ENCODE results near the gene RPL7L1.

The RPL7L1 gene

GRCh38 chr6:42841844-42842584, 37.4 kb upstream of the RPL7L1 start:
- Histone ChIP-seq H3K27me3 (ENCODE audit: low read length) (no peaks in the 10 kb centered on the region), H3K36me3 (ENCODE audit: low read length) (no peaks in the 10 kb centered on the region), H3K9ac (ENCODE audit: low read length) (no peak overlapping the region), H2AFZ (ENCODE audit: low read depth, low read length, severe bottlenecking) (no peak overlapping the region), H3K4me2 (ENCODE audit: low read depth, low read length, poor library complexity, severe bottlenecking) (no peak overlapping the region), H3K4me3 (ENCODE audit: insufficient read depth, low read length, poor library complexity, severe bottlenecking) (no peak overlapping the region), H3K27ac (ENCODE audit: low read depth, low read length) (no peak overlapping the region), H3K9me2 (replicated peaks; ENCODE audit: insufficient read depth, low read length) (no peaks in the 10 kb centered on the region), H3F3A (ENCODE audit: insufficient read depth) (no peaks in the 10 kb centered on the region), H3K9me3 (ENCODE audit: insufficient read depth, low read length) (no peaks in the 10 kb centered on the region), H3K79me2 (ENCODE audit: insufficient read depth, low read length) (no peaks in the 10 kb centered on the region), H4K20me1 (ENCODE audit: low read depth, low read length) (no peaks in the 10 kb centered on the region)
- TF ChIP-seq EZH2phosphoT487 (conservative IDR thresholded peaks at IDR 0.05; ENCODE audit: low read length) (no peak), CTCF (IDR thresholded peaks at IDR 0.05; ENCODE audit: insufficient read depth, low read length, poor library complexity, severe bottlenecking) (no peak)

- H4K20me1 ChIP-seq (ENCODE audit: low read depth, low read length): no peaks in the 10 kb centered on the region
- H3K4me2 ChIP-seq (ENCODE audit: low read depth, low read length, poor library complexity, severe bottlenecking): no peak overlapping the region
- no peaks in the 10 kb centered on the region for H3K9me2 ChIP-seq (replicated peaks; ENCODE audit: insufficient read depth, low read length)
- H3K36me3 ChIP-seq (ENCODE audit: low read length): no peaks in the 10 kb centered on the region
- H3K79me2 ChIP-seq (ENCODE audit: insufficient read depth, low read length): no peaks in the 10 kb centered on the region
- no peaks in the 10 kb centered on the region for H3K9me3 ChIP-seq (ENCODE audit: insufficient read depth, low read length)
- H3K9ac ChIP-seq (ENCODE audit: low read length): no peak overlapping the region
- no peak overlapping the region for H2AFZ ChIP-seq (ENCODE audit: low read depth, low read length, severe bottlenecking)
- H3F3A ChIP-seq (ENCODE audit: insufficient read depth): no peaks in the 10 kb centered on the region
- H3K27me3 ChIP-seq (ENCODE audit: low read length): no peaks in the 10 kb centered on the region
- H3K27ac ChIP-seq (ENCODE audit: low read depth, low read length): no peak overlapping the region
- TF ChIP-seq EZH2phosphoT487 (conservative IDR thresholded peaks at IDR 0.05; ENCODE audit: low read length): no peak
- TF ChIP-seq CTCF (IDR thresholded peaks at IDR 0.05; ENCODE audit: insufficient read depth, low read length, poor library complexity, severe bottlenecking): no peak
- no peak overlapping the region for H3K4me3 ChIP-seq (ENCODE audit: insufficient read depth, low read length, poor library complexity, severe bottlenecking)
Measured at GRCh38 chr6:42845327-42845694, 34.1 kb upstream of the RPL7L1 start.

- no peak overlapping the region for H2AFZ ChIP-seq (ENCODE audit: low read depth, low read length, severe bottlenecking)
- H3K79me2 ChIP-seq (ENCODE audit: insufficient read depth, low read length): no peaks in the 10 kb centered on the region
- H3F3A ChIP-seq (ENCODE audit: insufficient read depth): no peaks in the 10 kb centered on the region
- H3K36me3 ChIP-seq (ENCODE audit: low read length): 0 out of 2 replicates have a peak, but pooled peaks cover 2% of the 10 kb centered on the region
- TF ChIP-seq CTCF (IDR thresholded peaks at IDR 0.05; ENCODE audit: insufficient read depth, low read length, poor library complexity, severe bottlenecking) (no peak), EZH2phosphoT487 (conservative IDR thresholded peaks at IDR 0.05; ENCODE audit: low read length) (no peak)
- no peaks in the 10 kb centered on the region for H4K20me1 ChIP-seq (ENCODE audit: low read depth, low read length)
- no peak overlapping the region for H3K27ac ChIP-seq (ENCODE audit: low read depth, low read length)
- H3K9ac ChIP-seq (ENCODE audit: low read length): no peak overlapping the region
- H3K4me2 ChIP-seq (ENCODE audit: low read depth, low read length, poor library complexity, severe bottlenecking): no peak overlapping the region
- no peaks in the 10 kb centered on the region for H3K9me3 ChIP-seq (ENCODE audit: insufficient read depth, low read length)
- no peaks in the 10 kb centered on the region for H3K27me3 ChIP-seq (ENCODE audit: low read length)
- no peaks in the 10 kb centered on the region for H3K9me2 ChIP-seq (replicated peaks; ENCODE audit: insufficient read depth, low read length)
- no peak overlapping the region for H3K4me3 ChIP-seq (ENCODE audit: insufficient read depth, low read length, poor library complexity, severe bottlenecking)
Measured at GRCh38 chr6:42846505-42846904, 32.9 kb upstream of the RPL7L1 start.
